SK-N-MC (cell line): ENCODE results near the gene KRTAP10-6.

Experiments used
- DNase-seq: peaks from one replicate; pipeline ENCODE4 v3.0.0-alpha.2; 2011; ENCODE audit warnings: low read depth, low spot score
- H3K27ac ChIP-seq: fragments of 200-600 bp; sonication (generic); 2 replicates; pipeline ENCODE4 v1.5.1; 2016; ENCODE audit warnings: mixed run types
- H3K36me3 ChIP-seq: fragments of 200-600 bp; sonication (generic); 2 replicates; pipeline ENCODE4 v1.6.1; 2017; ENCODE audit warnings: antibody characterized with exemption, low read length, mixed read lengths; ENCODE audit not compliant: insufficient read depth
- H3K4me3 ChIP-seq: fragments of 200-600 bp; sonication (generic); 2 replicates; pipeline ENCODE4 v1.5.1; 2016
- H3K9ac ChIP-seq: fragments of 200-600 bp; sonication (generic); 2 replicates; pipeline ENCODE4 v1.8.0; 2017; ENCODE audit warnings: mixed run types, mixed read lengths; ENCODE audit not compliant: insufficient read length
- H3K9me3 ChIP-seq: fragments of 200-600 bp; sonication (generic); 2 replicates; pipeline ENCODE4 v1.6.1; 2017; ENCODE audit warnings: low read depth, mild to moderate bottlenecking, antibody characterized with exemption, low read length, moderate library complexity, mixed read lengths
- EZH2 ChIP-seq: fragments of 200-600 bp; sonication (generic); IDR thresholded peaks from one replicate; pipeline ENCODE4 v1.6.1; 2017; ENCODE audit warnings: antibody characterized with exemption
- FOXP2 ChIP-seq: optimal IDR thresholded peaks from 2 replicates; pipeline ENCODE3; 2011; ENCODE audit warnings: mild to moderate bottlenecking, moderate library complexity; ENCODE audit not compliant: insufficient read depth; ENCODE audit errors: extremely low read length, control extremely low read depth
- POLR2AphosphoS5 ChIP-seq: IDR thresholded peaks from 2 replicates; pipeline ENCODE4 v1.6.1; 2012; ENCODE audit warnings: mild to moderate bottlenecking, low read depth, low read length, borderline replicate concordance

KRTAP10-6 gene

GRCh38 chr21:44549525-44550211, 42.6 kb downstream of the KRTAP10-6 start:
- no peak for DNase-seq
- Histone ChIP-seq H3K27ac (no peak overlapping the region), H3K9ac (no peak overlapping the region), H3K36me3 (no peaks in the 10 kb centered on the region), H3K9me3 (peaks cover 3% of the 10 kb centered on the region; the same call in 1 of the 2 replicates), H3K4me3 (no peak overlapping the region)
- no peak for TF ChIP-seq FOXP2
- no peak for TF ChIP-seq POLR2AphosphoS5
- no peak for TF ChIP-seq EZH2

DNA sequence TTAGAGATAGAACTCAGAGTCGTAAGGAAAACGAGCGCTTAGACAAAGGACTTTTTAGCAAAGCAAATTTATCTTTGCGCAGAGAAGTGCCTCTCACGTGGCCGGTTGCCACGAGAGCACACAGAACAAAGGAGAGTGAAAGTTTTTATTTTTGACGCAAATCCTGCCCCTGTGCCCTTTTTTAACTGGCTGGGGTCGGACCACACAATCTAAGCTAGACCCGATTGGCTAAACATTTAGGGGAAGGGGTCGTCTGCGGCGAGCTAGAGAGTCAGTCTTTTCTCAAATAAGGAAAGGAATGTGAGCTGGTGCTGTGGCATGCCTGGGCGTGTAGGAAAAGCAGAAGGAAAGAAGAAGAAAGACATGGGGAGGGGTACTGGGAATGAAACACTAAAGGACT, 43.4 kb downstream of the KRTAP10-6 start:
- H3K36me3 ChIP-seq, result 0 out of 2 replicates have a peak, but pooled peaks cover 3% of the 10 kb centered on the region
- no peak overlapping the region for H3K27ac ChIP-seq
- DNase-seq, result no peak
- TF ChIP-seq EZH2, result no peak
- no peak for TF ChIP-seq FOXP2
- no peak for TF ChIP-seq POLR2AphosphoS5
- H3K4me3 ChIP-seq, result no peak overlapping the region
- peaks cover 3% of the 10 kb centered on the region; the same call in 1 of the 2 replicates for H3K9me3 ChIP-seq
- no peak overlapping the region for H3K9ac ChIP-seq

GRCh38 chr21:44548381-44548780, 43.9 kb downstream of the KRTAP10-6 start:
- no peak for TF ChIP-seq FOXP2
- TF ChIP-seq EZH2, result no peak
- no peak for TF ChIP-seq POLR2AphosphoS5
- no peak for DNase-seq
- Histone ChIP-seq H3K27ac (no peak overlapping the region), H3K4me3 (no peak overlapping the region), H3K9ac (no peak overlapping the region), H3K36me3 (0 out of 2 replicates have a peak, but pooled peaks cover 4% of the 10 kb centered on the region), H3K9me3 (peaks cover 3% of the 10 kb centered on the region; the same call in 1 of the 2 replicates)

DNA sequence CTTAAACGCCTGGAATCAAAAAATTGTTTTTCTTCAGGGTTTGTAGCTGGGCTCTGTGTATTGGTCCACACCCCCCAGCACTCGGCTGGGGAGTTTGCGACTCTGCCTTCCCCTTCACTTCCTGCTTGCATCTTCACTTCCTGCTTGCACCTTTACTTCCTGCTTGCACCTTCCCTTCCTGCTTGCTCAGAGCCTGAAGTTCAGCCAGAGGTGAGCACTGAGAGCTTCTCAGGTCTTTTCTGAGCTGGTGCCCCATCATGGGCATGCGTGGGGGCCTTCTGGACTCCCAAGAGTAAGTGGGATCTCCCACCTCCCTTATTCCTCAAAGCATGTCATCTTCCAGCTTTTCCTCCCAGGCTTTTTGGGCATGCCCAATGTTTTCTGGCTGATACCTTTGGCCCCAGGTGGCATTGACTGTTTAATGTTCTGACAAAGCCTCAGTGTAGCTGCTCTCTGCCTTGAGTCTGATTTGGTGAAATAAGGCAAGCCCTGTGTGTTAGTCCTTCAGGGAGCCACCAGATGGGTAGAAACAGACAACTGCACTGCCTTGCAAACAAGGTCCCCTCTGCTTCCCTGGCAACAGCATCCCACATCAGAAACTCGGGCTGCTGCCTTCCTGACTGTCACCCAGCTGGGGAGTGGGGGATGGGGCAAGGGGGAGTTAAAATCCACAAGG, 44.5 kb downstream of the KRTAP10-6 start:
- H3K4me3 ChIP-seq, result no peak overlapping the region
- no peak overlapping the region for H3K9ac ChIP-seq
- no peak for DNase-seq
- H3K36me3 ChIP-seq, result 0 out of 2 replicates have a peak, but pooled peaks cover 4% of the 10 kb centered on the region
- no peak for TF ChIP-seq EZH2
- TF ChIP-seq FOXP2, result no peak
- TF ChIP-seq POLR2AphosphoS5, result no peak
- peaks cover 3% of the 10 kb centered on the region; the same call in 1 of the 2 replicates for H3K9me3 ChIP-seq
- no peak overlapping the region for H3K27ac ChIP-seq

DNA sequence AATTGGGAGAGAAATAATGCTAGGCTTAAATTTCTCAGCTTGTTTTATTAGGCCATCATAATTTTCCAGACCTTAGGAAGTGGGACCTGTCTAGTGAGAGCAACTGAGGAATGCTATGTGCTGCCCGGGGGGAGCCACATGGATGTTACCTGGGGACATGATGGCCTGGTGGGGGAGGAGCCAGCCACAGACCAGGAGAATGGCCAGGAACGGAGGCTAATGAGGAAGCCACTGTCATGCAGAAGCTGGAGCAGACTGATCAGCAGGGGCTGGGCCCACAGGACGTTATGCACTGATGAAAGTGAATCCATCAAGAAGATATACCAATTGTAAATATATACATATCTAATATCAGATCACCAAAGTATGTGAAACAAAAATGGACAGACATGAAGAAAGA, 47.7 kb downstream of the KRTAP10-6 start:
- no peak for TF ChIP-seq EZH2
- no peak for TF ChIP-seq FOXP2
- TF ChIP-seq POLR2AphosphoS5, result no peak
- 0 out of 2 replicates have a peak, but pooled peaks cover 4% of the 10 kb centered on the region for H3K36me3 ChIP-seq
- H3K27ac ChIP-seq, result no peak overlapping the region
- H3K9ac ChIP-seq, result no peak overlapping the region
- peaks cover 3% of the 10 kb centered on the region; the same call in 1 of the 2 replicates for H3K9me3 ChIP-seq
- DNase-seq, result no peak
- H3K4me3 ChIP-seq, result no peak overlapping the region

GRCh38 chr21:44542716-44543115, 49.6 kb downstream of the KRTAP10-6 start:
- Histone ChIP-seq H3K9ac (no peak overlapping the region), H3K27ac (no peak overlapping the region), H3K36me3 (0 out of 2 replicates have a peak, but pooled peaks cover 4% of the 10 kb centered on the region), H3K9me3 (peaks cover 3% of the 10 kb centered on the region; the same call in 1 of the 2 replicates), H3K4me3 (no peak overlapping the region)
- TF ChIP-seq POLR2AphosphoS5 (no peak), EZH2 (no peak), FOXP2 (no peak)
- DNase-seq, result no peak
